Activated T-cell treated with anti-CD3 and anti-CD28 coated beads, Interleukin-2, amount 50 U/mL, for 48 hours (primary cell): ENCODE data around the gene ADCY2.
"Not testable (repeated sequence)": the region's sequence is repeated elsewhere in the genome, so short reads cannot be mapped to it uniquely, and the experiment has no call there.

Experiments used
- DNase-seq, 2 experiments: peaks; one replicate each; pipeline ENCODE4 v3.0.0-alpha.2; 2020

ADCY2 gene

GRCh38 chr5:7396713-7397454 is 946 bp downstream of the ADCY2 start:
- no peak for DNase-seq

GRCh38 chr5:7397937-7398336 is 2.0 kb downstream of the ADCY2 start:
- DNase-seq, result no peak

- no peak for DNase-seq
These were observed 2.8 kb downstream of the ADCY2 start for GRCh38 chr5:7398596-7399280.

- DNase-seq, result no peak
These were observed 9.3 kb downstream of the ADCY2 start for GRCh38 chr5:7405277-7405676.

GRCh38 chr5:7410936-7411511 is 15.1 kb downstream of the ADCY2 start:
- DNase-seq, result no peak

- DNase-seq, result no peak
These were observed 16.5 kb downstream of the ADCY2 start for GRCh38 chr5:7412409-7412808.

- no peak for DNase-seq
These were observed 19.2 kb downstream of the ADCY2 start for GRCh38 chr5:7415123-7415522.

GRCh38 chr5:7415587-7416535 is 19.9 kb downstream of the ADCY2 start:
- DNase-seq, result no peak

GRCh38 chr5:7418276-7418675 is 22.3 kb downstream of the ADCY2 start:
- no peak for DNase-seq

- no peak for DNase-seq
These were observed 23.4 kb downstream of the ADCY2 start for GRCh38 chr5:7419367-7419766.

GRCh38 chr5:7419846-7420245 is 23.9 kb downstream of the ADCY2 start:
- no peak for DNase-seq

GRCh38 chr5:7420510-7421280 is 24.8 kb downstream of the ADCY2 start:
- no peak for DNase-seq

GRCh38 chr5:7422316-7423106 is 26.6 kb downstream of the ADCY2 start:
- DNase-seq, result no peak

- DNase-seq, result not testable (repeated sequence)
These were observed 27.3 kb downstream of the ADCY2 start for GRCh38 chr5:7423231-7423630.

GRCh38 chr5:7425830-7426229 is 29.9 kb downstream of the ADCY2 start:
- no peak for DNase-seq

- no peak for DNase-seq
These were observed 30.3 kb downstream of the ADCY2 start for GRCh38 chr5:7426284-7426683.

GRCh38 chr5:7434914-7435313 is 39.0 kb downstream of the ADCY2 start:
- DNase-seq, result no peak

- DNase-seq, result no peak
These were observed 39.6 kb downstream of the ADCY2 start for GRCh38 chr5:7435503-7435902.

GRCh38 chr5:7436521-7436920 is 40.6 kb downstream of the ADCY2 start:
- DNase-seq, result no peak

GRCh38 chr5:7437836-7438235 is 41.9 kb downstream of the ADCY2 start:
- DNase-seq, result no peak

- DNase-seq, result no peak
These were observed 49.1 kb downstream of the ADCY2 start for GRCh38 chr5:7445068-7445467.
